Mucosa of rectum (tissue), 2 donors: ENCODE measurements around the gene OPTN.
"Not testable (repeated sequence)": the region's sequence is repeated elsewhere in the genome, so short reads cannot be mapped to it uniquely, and the experiment has no call there.

ENCODE experiments used
- H3K27ac ChIP-seq, 2 donors: one replicate each; pipeline ENCODE4 v1.7.0; 2013; ENCODE audit warnings: inconsistent platforms in 2 of 2, low read depth in 2 of 2, low read length in 2 of 2
- H3K27me3 ChIP-seq, 2 donors: one replicate each; pipeline ENCODE4 v1.7.0; 2013; ENCODE audit warnings: low read length in 2 of 2; ENCODE audit not compliant: control insufficient read depth in 2 of 2, insufficient read depth in 2 of 2
- H3K36me3 ChIP-seq, 2 donors: one replicate each; pipeline ENCODE4 v1.7.0; 2013; ENCODE audit warnings: low read length in 2 of 2; ENCODE audit not compliant: control insufficient read depth in 2 of 2, insufficient read depth in 2 of 2
- H3K4me1 ChIP-seq, 2 donors: one replicate each; pipeline ENCODE4 v1.7.0; 2013; ENCODE audit warnings: low read length in 2 of 2, mild to moderate bottlenecking in 1 of 2; ENCODE audit not compliant: control insufficient read depth in 2 of 2, insufficient read depth in 2 of 2
- H3K4me3 ChIP-seq, 2 donors: one replicate each; pipeline ENCODE4 v1.7.0; 2013; ENCODE audit warnings: low read length in 2 of 2
- H3K9ac ChIP-seq, 2 donors: one replicate each; pipeline ENCODE4 v1.7.0; 2013; ENCODE audit warnings: low read length in 2 of 2, low read depth in 1 of 2, mild to moderate bottlenecking in 1 of 2
- H3K9me3 ChIP-seq, 2 donors: one replicate each; pipeline ENCODE4 v1.7.0; 2013; ENCODE audit warnings: low read length in 2 of 2; ENCODE audit not compliant: control insufficient read depth in 2 of 2
- donor health status: healthy.
- donor health status: Normal muscosa, but diverticular disease.

Gene OPTN

DNA sequence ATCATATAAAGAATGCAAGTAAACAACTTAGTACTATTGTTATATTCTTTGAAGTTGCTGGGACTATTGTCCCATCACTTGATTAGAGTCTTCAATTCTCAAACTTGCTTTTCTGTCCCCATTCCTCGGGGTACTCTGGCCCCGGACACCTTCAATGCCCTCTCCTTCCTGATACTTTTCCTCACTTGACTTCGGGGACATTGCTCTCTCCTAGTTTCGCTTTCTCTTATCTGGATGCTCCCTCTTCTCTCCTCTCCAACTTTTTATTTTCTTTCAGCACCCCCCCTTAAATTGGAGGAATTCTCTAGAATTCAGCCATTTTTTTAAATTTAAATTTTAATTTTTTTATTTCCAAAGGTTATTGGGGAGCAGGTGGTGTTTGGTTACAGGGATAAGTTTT lies 10.6 kb upstream of the OPTN start:
- Histone ChIP-seq H3K27ac (no peak overlapping the region), H3K27me3 (no peaks in the 10 kb centered on the region), H3K9ac (no peak overlapping the region), H3K36me3 (no peaks in the 10 kb centered on the region), H3K4me1 (peaks cover 0 to 2% of the 10 kb centered on the region in 2 donors), H3K9me3 (peaks cover 3 to 4% of the 10 kb centered on the region in 2 donors), H3K4me3 (no peak overlapping the region)

DNA sequence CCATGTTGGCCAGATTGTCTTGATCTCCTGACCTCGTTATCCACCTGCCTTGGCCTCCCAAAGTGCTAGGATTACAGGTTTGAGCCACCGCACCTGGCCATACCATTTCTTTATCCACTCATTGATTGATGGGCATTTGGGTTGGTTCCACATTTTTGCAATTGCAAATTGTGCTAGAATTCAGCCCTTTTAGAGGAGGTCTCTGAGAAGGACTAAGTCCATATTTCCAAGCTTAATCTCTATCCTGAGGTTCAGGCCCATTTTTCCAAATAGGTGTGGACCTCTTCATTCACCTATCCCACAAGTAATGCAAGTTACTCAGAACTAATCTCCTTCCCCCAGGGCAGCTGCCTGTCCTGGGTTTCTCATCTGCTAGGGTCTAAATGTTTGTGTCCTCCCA lies 9.7 kb upstream of the OPTN start:
- Histone ChIP-seq H3K4me3 (no peak overlapping the region), H3K36me3 (no peaks in the 10 kb centered on the region), H3K27ac (no peak overlapping the region), H3K9ac (no peak overlapping the region), H3K9me3 (no peaks in the 10 kb centered on the region), H3K27me3 (no peaks in the 10 kb centered on the region), H3K4me1 (peaks cover 0 to 2% of the 10 kb centered on the region in 2 donors)

DNA sequence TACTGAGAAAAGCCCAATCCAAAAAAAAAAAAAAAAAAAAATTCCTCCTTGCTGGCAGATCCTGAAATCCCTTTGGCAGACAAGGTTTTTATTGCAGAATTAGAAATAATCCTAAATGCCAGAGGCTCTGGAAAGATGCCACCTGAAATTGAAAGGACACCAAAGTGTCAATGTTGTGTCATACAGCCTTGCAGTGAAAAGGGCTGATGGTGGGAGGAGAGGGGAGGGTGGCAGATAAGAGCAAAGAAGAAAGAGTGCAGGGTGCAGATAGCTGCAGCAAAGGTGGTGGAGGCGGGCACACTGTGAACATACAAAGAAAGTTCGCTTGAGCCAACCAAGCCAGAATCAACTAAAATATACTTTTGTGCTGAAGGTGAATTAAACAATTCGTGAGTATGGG lies 8.2 kb upstream of the OPTN start:
- H3K9me3 ChIP-seq: no peaks in the 10 kb centered on the region
- no peak overlapping the region for H3K9ac ChIP-seq
- no peaks in the 10 kb centered on the region for H3K36me3 ChIP-seq
- H3K4me1 ChIP-seq: peaks cover 0 to 2% of the 10 kb centered on the region in 2 donors
- no peaks in the 10 kb centered on the region for H3K27me3 ChIP-seq
- no peak overlapping the region for H3K4me3 ChIP-seq
- H3K27ac ChIP-seq: no peak overlapping the region

DNA sequence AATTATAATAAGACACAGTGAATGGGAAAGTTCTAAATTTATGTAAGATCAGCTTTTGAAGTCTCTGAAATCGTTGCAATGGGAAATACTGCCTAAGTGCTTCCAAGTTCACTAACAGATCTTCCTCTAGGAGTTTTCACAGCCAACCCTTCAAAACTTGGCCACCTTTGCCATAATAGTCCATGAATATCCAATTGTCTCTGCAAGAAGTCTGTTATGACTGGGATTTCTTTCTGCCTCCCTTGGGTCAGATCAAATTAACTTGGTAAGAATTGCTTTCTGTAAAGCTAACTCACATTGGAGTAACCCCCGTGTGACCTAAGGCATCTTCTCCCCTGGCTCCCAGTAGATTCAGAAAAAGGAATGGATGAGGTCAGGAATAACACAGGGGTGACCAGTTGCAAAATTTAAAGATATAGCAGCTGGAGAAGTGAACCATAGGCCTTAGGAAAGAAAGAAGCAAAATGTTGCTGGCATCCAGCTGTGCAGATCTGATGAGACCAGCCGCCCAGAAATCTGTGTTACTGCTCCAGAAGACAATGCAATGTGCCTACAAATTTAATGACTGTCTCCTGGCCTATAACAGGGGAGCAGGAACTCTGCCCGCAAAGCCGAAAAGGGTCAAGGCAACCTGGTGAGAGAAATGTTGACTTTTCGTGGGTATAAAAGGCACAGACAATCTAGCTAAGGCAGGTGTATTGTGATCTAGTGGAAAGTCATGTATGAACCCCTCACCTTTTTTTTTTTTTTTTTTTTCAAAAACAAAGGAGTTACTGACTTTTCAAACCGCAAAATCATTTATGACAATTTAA lies 7.5 kb upstream of the OPTN start:
- Histone ChIP-seq H3K9me3 (no peaks in the 10 kb centered on the region), H3K4me3 (no peak overlapping the region), H3K27me3 (no peaks in the 10 kb centered on the region), H3K4me1 (peaks cover 0 to 2% of the 10 kb centered on the region in 2 donors), H3K36me3 (no peaks in the 10 kb centered on the region), H3K9ac (no peak overlapping the region), H3K27ac (no peak overlapping the region)

DNA sequence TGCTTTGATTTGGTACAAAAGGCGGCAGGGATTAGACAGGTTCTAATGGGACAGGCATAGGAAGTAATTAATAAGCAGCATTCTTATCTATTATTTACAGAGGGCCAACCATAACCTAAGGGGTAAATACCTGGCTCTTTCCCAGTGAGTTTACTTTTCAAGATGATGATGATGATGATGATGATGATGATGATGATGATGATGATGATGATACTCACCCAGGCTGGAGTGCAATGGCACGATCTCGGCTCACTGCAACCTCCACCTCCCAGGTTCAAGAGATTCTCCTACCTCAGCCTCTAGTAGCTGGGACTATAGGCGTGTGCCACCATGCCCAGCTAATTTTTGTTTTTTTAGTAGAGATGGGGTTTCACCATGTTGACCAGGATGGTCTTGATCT lies 5.9 kb upstream of the OPTN start:
- H3K27ac ChIP-seq, H3K36me3 ChIP-seq, H3K4me1 ChIP-seq, H3K9ac ChIP-seq, H3K27me3 ChIP-seq, H3K4me3 ChIP-seq, H3K9me3 ChIP-seq: not testable (repeated sequence)

DNA sequence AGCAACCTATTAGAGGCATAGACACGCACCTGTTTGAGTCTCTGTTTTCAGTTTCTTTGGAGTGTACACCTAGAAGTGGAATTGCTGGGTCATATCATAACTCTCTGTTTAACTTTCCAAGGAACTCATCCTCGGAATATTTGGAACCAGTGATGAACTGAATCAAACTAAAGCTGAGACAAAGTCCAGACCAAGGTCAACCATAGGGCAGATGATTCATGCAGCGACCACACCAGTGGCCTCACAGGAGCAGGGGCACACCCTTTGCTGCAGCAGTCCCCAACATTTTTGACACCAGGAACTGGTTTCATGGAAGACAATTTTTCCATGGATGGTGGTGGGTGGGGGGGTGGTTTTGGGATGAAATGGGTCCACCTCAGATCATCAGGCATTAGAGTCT lies 4.9 kb upstream of the OPTN start:
- no peak overlapping the region for H3K27ac ChIP-seq
- no peaks in the 10 kb centered on the region for H3K36me3 ChIP-seq
- H3K4me3 ChIP-seq: no peak overlapping the region
- H3K9me3 ChIP-seq: no peaks in the 10 kb centered on the region
- H3K9ac ChIP-seq: no peak overlapping the region
- H3K27me3 ChIP-seq: no peaks in the 10 kb centered on the region
- peaks cover 0 to 4% of the 10 kb centered on the region in 2 donors for H3K4me1 ChIP-seq

- no peak overlapping the region for H3K27ac ChIP-seq
- H3K4me3 ChIP-seq: no peak overlapping the region
- H3K4me1 ChIP-seq: peaks cover 2 to 6% of the 10 kb centered on the region in 2 donors
- H3K9me3 ChIP-seq: no peaks in the 10 kb centered on the region
- H3K36me3 ChIP-seq: no peaks in the 10 kb centered on the region
- no peaks in the 10 kb centered on the region for H3K27me3 ChIP-seq
- no peak overlapping the region for H3K9ac ChIP-seq
These were observed 4.0 kb upstream of the OPTN start for GRCh38 chr10:13095929-13096328.

- H3K36me3 ChIP-seq: no peaks in the 10 kb centered on the region
- H3K4me3 ChIP-seq: peak overlapping the region; percentile 79 to 80
- no peaks in the 10 kb centered on the region for H3K9me3 ChIP-seq
- peak overlapping the region; percentile 27 to 67 for H3K9ac ChIP-seq
- H3K27ac ChIP-seq: peak overlapping the region; percentile 96 to 99
- peaks cover 2 to 16% of the 10 kb centered on the region in 2 donors for H3K4me1 ChIP-seq
- H3K27me3 ChIP-seq: no peaks in the 10 kb centered on the region
These were observed 758 bp upstream of the OPTN start for GRCh38 chr10:13099144-13099665.

GRCh38 chr10:13100349-13101294 lies 659 bp downstream of the OPTN start:
- H3K9me3 ChIP-seq: no peaks in the 10 kb centered on the region
- peak overlapping the region; percentile 96 to 99 for H3K27ac ChIP-seq
- H3K36me3 ChIP-seq: no peaks in the 10 kb centered on the region
- H3K27me3 ChIP-seq: no peaks in the 10 kb centered on the region
- peaks cover 2 to 18% of the 10 kb centered on the region in 2 donors for H3K4me1 ChIP-seq
- peak overlapping the region; percentile 85 to 89 for H3K9ac ChIP-seq
- H3K4me3 ChIP-seq: peak overlapping the region; percentile 79 to 97
